ENCODE measurements around the gene MAST1.
"Not testable (repeated sequence)": the region's sequence is repeated elsewhere in the genome, so short reads cannot be mapped to it uniquely, and the experiment has no call there.

The MAST1 gene

GRCh38 chr19:12888006-12888603 lies 49.8 kb downstream of the MAST1 start:
- Histone ChIP-seq H3K9ac (ENCODE audit: low read depth, low read length) (no peak overlapping the region), H3K4me1 (ENCODE audit: insufficient read depth, low read length) (no peaks in the 10 kb centered on the region; the same call in 1 of the 2 replicates), H3K9me3 (ENCODE audit: insufficient read depth, low read depth, low read length) (peaks cover 8% of the 10 kb centered on the region; the same call in 1 of the 2 replicates), H3K27ac (ENCODE audit: low read depth, low read length) (no peak overlapping the region), H3K27me3 (ENCODE audit: insufficient read depth, low read length) (peaks cover 36% of the 10 kb centered on the region), H3K36me3 (ENCODE audit: insufficient read depth, low read length) (peaks cover 1% of the 10 kb centered on the region), H3K4me3 (ENCODE audit: low read length) (no peak overlapping the region)
- WGBS = 70% methylated on average over 5 of the region's 5 CpGs

GRCh38 chr19:12890299-12890786 lies 52.0 kb downstream of the MAST1 start:
- H3K4me1 ChIP-seq (ENCODE audit: insufficient read depth, low read length); H3K9me3 ChIP-seq (ENCODE audit: insufficient read depth, low read depth, low read length): not testable (repeated sequence)
- Histone ChIP-seq H3K36me3 (ENCODE audit: insufficient read depth, low read length) (peaks cover 23% of the 10 kb centered on the region), H3K27me3 (ENCODE audit: insufficient read depth, low read length) (peaks cover 24% of the 10 kb centered on the region), H3K9ac (ENCODE audit: low read depth, low read length) (peak overlapping the region; percentile 68), H3K4me3 (ENCODE audit: low read length) (peak overlapping the region; percentile 54), H3K27ac (ENCODE audit: low read depth, low read length) (0 out of 2 replicates have a peak overlapping the region, but pooled peaks have one; percentile 25)
- WGBS = 46% methylated on average over 10 of the region's 10 CpGs

GRCh38 chr19:12890787-12891552 lies 52.7 kb downstream of the MAST1 start, which contains the start of gene GCDH:
Gene GCDH (plus strand): TSS chr19:12891160. CDS start chr19:12891305, 145 bp downstream.
- peaks cover 25% of the 10 kb centered on the region for H3K36me3 ChIP-seq (ENCODE audit: insufficient read depth, low read length)
- H3K4me1 ChIP-seq (ENCODE audit: insufficient read depth, low read length) = no peaks in the 10 kb centered on the region; the same call in 1 of the 2 replicates
- H3K9ac ChIP-seq (ENCODE audit: low read depth, low read length) = peak within 1 kb of the TSS; percentile 68
- under 1% methylated on average over 49 of the region's 49 CpGs for WGBS
- H3K9me3 ChIP-seq (ENCODE audit: insufficient read depth, low read depth, low read length) = no peaks in the 10 kb centered on the region
- peak within 1 kb of the TSS; percentile 80 for H3K4me3 ChIP-seq (ENCODE audit: low read length)
- peaks cover 20% of the 10 kb centered on the region for H3K27me3 ChIP-seq (ENCODE audit: insufficient read depth, low read length)
- peak within 1 kb of the TSS; percentile 25; the same call in 1 of the 2 replicates for H3K27ac ChIP-seq (ENCODE audit: low read depth, low read length)

- Histone ChIP-seq H3K4me1 (ENCODE audit: insufficient read depth, low read length) (no peaks in the 10 kb centered on the region; the same call in 1 of the 2 replicates), H3K36me3 (ENCODE audit: insufficient read depth, low read length) (peaks cover 31% of the 10 kb centered on the region), H3K9me3 (ENCODE audit: insufficient read depth, low read depth, low read length) (no peaks in the 10 kb centered on the region), H3K27me3 (ENCODE audit: insufficient read depth, low read length) (peaks cover 13% of the 10 kb centered on the region), H3K27ac (ENCODE audit: low read depth, low read length) (no peak overlapping the region), H3K4me3 (ENCODE audit: low read length) (peak overlapping the region; percentile 80), H3K9ac (ENCODE audit: low read depth, low read length) (peak overlapping the region; percentile 66)
- WGBS = 10% methylated on average over 26 of the region's 26 CpGs
Observed at GRCh38 chr19:12891553-12892021, 53.3 kb downstream of the MAST1 start.

GRCh38 chr19:12893582-12893981 lies 55.3 kb downstream of the MAST1 start:
- no peaks in the 10 kb centered on the region for H3K27me3 ChIP-seq (ENCODE audit: insufficient read depth, low read length)
- WGBS = 97% methylated on average over 5 of the region's 5 CpGs
- no peak overlapping the region for H3K9ac ChIP-seq (ENCODE audit: low read depth, low read length)
- no peak overlapping the region for H3K27ac ChIP-seq (ENCODE audit: low read depth, low read length)
- no peaks in the 10 kb centered on the region for H3K9me3 ChIP-seq (ENCODE audit: insufficient read depth, low read depth, low read length)
- H3K36me3 ChIP-seq (ENCODE audit: insufficient read depth, low read length) = peaks cover 49% of the 10 kb centered on the region
- H3K4me1 ChIP-seq (ENCODE audit: insufficient read depth, low read length) = no peaks in the 10 kb centered on the region; the same call in 1 of the 2 replicates
- H3K4me3 ChIP-seq (ENCODE audit: low read length) = no peak overlapping the region

GRCh38 chr19:12896460-12896859 lies 58.1 kb downstream of the MAST1 start:
- Histone ChIP-seq H3K4me3 (ENCODE audit: low read length) (no peak overlapping the region), H3K27me3 (ENCODE audit: insufficient read depth, low read length) (no peaks in the 10 kb centered on the region), H3K4me1 (ENCODE audit: insufficient read depth, low read length) (no peaks in the 10 kb centered on the region; the same call in 1 of the 2 replicates), H3K36me3 (ENCODE audit: insufficient read depth, low read length) (peaks cover 66% of the 10 kb centered on the region), H3K9ac (ENCODE audit: low read depth, low read length) (no peak overlapping the region), H3K27ac (ENCODE audit: low read depth, low read length) (no peak overlapping the region), H3K9me3 (ENCODE audit: insufficient read depth, low read depth, low read length) (no peaks in the 10 kb centered on the region)
- WGBS = 96% methylated on average over 17 of the region's 17 CpGs

- Histone ChIP-seq H3K4me3 (ENCODE audit: low read length) (no peak overlapping the region), H3K27me3 (ENCODE audit: insufficient read depth, low read length) (no peaks in the 10 kb centered on the region), H3K9ac (ENCODE audit: low read depth, low read length) (no peak overlapping the region), H3K9me3 (ENCODE audit: insufficient read depth, low read depth, low read length) (no peaks in the 10 kb centered on the region), H3K4me1 (ENCODE audit: insufficient read depth, low read length) (no peaks in the 10 kb centered on the region), H3K36me3 (ENCODE audit: insufficient read depth, low read length) (peaks cover 45% of the 10 kb centered on the region), H3K27ac (ENCODE audit: low read depth, low read length) (no peak overlapping the region)
- 96% methylated on average over 10 of the region's 10 CpGs for WGBS
Observed at GRCh38 chr19:12899891-12900518, 61.7 kb downstream of the MAST1 start.

- H3K4me1 ChIP-seq (ENCODE audit: insufficient read depth, low read length) = peaks cover under 1% of the 10 kb centered on the region; the same call in 1 of the 2 replicates
- no peak overlapping the region for H3K27ac ChIP-seq (ENCODE audit: low read depth, low read length)
- 92% methylated on average over 9 of the region's 9 CpGs for WGBS
- no peak overlapping the region for H3K4me3 ChIP-seq (ENCODE audit: low read length)
- H3K27me3 ChIP-seq (ENCODE audit: insufficient read depth, low read length) = no peaks in the 10 kb centered on the region
- H3K9ac ChIP-seq (ENCODE audit: low read depth, low read length) = no peak overlapping the region
- H3K9me3 ChIP-seq (ENCODE audit: insufficient read depth, low read depth, low read length) = no peaks in the 10 kb centered on the region
- no peaks in the 10 kb centered on the region for H3K36me3 ChIP-seq (ENCODE audit: insufficient read depth, low read length)
Observed at GRCh38 chr19:12907166-12907565, 68.9 kb downstream of the MAST1 start.

GRCh38 chr19:12912571-12912970 lies 74.3 kb downstream of the MAST1 start:
- Histone ChIP-seq H3K4me1 (ENCODE audit: insufficient read depth, low read length) (peaks cover 20% of the 10 kb centered on the region), H3K27me3 (ENCODE audit: insufficient read depth, low read length) (no peaks in the 10 kb centered on the region), H3K27ac (ENCODE audit: low read depth, low read length) (peak overlapping the region; percentile 79), H3K36me3 (ENCODE audit: insufficient read depth, low read length) (no peaks in the 10 kb centered on the region), H3K9ac (ENCODE audit: low read depth, low read length) (peak overlapping the region; percentile 16), H3K9me3 (ENCODE audit: insufficient read depth, low read depth, low read length) (no peaks in the 10 kb centered on the region), H3K4me3 (ENCODE audit: low read length) (no peak overlapping the region)
- 77% methylated on average over 4 of the region's 4 CpGs for WGBS

GRCh38 chr19:12913011-12913561 lies 74.8 kb downstream of the MAST1 start:
- no peaks in the 10 kb centered on the region for H3K36me3 ChIP-seq (ENCODE audit: insufficient read depth, low read length)
- H3K4me3 ChIP-seq (ENCODE audit: low read length) = no peak overlapping the region
- WGBS = 54% methylated on average over 22 of the region's 22 CpGs
- peaks cover 20% of the 10 kb centered on the region for H3K4me1 ChIP-seq (ENCODE audit: insufficient read depth, low read length)
- peaks cover 3% of the 10 kb centered on the region; the same call in 1 of the 2 replicates for H3K27me3 ChIP-seq (ENCODE audit: insufficient read depth, low read length)
- peak overlapping the region; percentile 16; the same call in 1 of the 2 replicates for H3K9ac ChIP-seq (ENCODE audit: low read depth, low read length)
- peak overlapping the region; percentile 79 for H3K27ac ChIP-seq (ENCODE audit: low read depth, low read length)
- no peaks in the 10 kb centered on the region for H3K9me3 ChIP-seq (ENCODE audit: insufficient read depth, low read depth, low read length)

All from HUES64 (cell line).